K562 (cell line): ENCODE measurements around the gene CRACDL. TPM values are rescaled to one million over a fixed set of nuclear protein-coding genes. Genes with fewer than 3 reads are reported as not detected.

ENCODE experiments used
- ATAC-seq: fragments of 200-7000 bp; cut with Tn5 transposase; 3 replicates; pipeline ENCODE4 v1.9.1; 2020; ENCODE audit warnings: moderate library complexity
- BruUV-seq: library from RNA; stranded (reverse); fragments of 400-500 nt; replicated peaks from 2 replicates; lab custom pipeline; 2021; lab: Mats Ljungman, UMichigan
- CTCF ChIA-PET: fragments of 300-600 bp; formaldehyde crosslinking; extraction: SDS; loops from one replicate; lab custom pipeline; 2021; ENCODE audit warnings: low intra/inter-chr PET ratio; lab: Yijun Ruan, JAX
- POLR2A ChIA-PET: fragments of 300-600, 350-650 bp; sonication (Branson Sonifier 250); formaldehyde crosslinking; extraction: SDS; loops from one replicate; lab custom pipeline; 2021; ENCODE audit warnings: antibody characterized with exemption, inconsistent platforms; lab: Yijun Ruan, JAX
- DNase-seq, 4 experiments: peaks; one replicate each; pipeline versions ENCODE4 v3.0.0 to v3.0.0-alpha.2; 2011 to 2018; ENCODE audit warnings: low spot score in 3 of 4, mixed read lengths in 3 of 4; ENCODE audit errors: extremely low read depth in 1 of 4
- FAIRE-seq: peaks from 2 replicates; lab custom pipeline; 2011; peaks lifted over from hg19 to GRCh38; lab: Jason Lieb, UNC
- H2AFZ ChIP-seq: 2 replicates; pipeline ENCODE4 v1.6.0; 2011; ENCODE audit warnings: low read depth, low read length, control low read depth, inconsistent platforms
- H3K27ac ChIP-seq: fragments of 200-600 bp; 3 replicates; pipeline ENCODE4 v1.8.0; 2011; ENCODE audit warnings: low read depth, mild to moderate bottlenecking, control low read depth, inconsistent platforms, low read length, moderate library complexity, mixed read lengths; ENCODE audit errors: extremely low read depth
- H3K27me3 ChIP-seq, 2 experiments: fragments of 300-600 bp in 1 of 2; 2 replicates in 1 of 2; 3 replicates in 1 of 2; pipeline versions ENCODE4 v1.6.0 to v1.8.0; 2011; ENCODE audit warnings: inconsistent platforms in 2 of 2, low read length in 2 of 2, mild to moderate bottlenecking in 1 of 2, mixed read lengths in 1 of 2, moderate library complexity in 1 of 2; ENCODE audit not compliant: control insufficient read depth in 2 of 2, insufficient read depth in 2 of 2
- H3K36me3 ChIP-seq: fragments of 300-600 bp; 3 replicates; pipeline ENCODE4 v1.8.0; 2011; ENCODE audit warnings: mild to moderate bottlenecking, low read length, inconsistent platforms; ENCODE audit not compliant: control insufficient read depth, insufficient read depth
- H3K4me1 ChIP-seq, 2 experiments: fragments of 200-600 bp in 1 of 2; replicated peaks in 1 of 2; 2 replicates in 1 of 2; 3 replicates in 1 of 2; pipeline versions ENCODE4 v1.5.1 to v1.8.0; 2011; ENCODE audit warnings: inconsistent platforms in 2 of 2, low read length in 2 of 2, mild to moderate bottlenecking in 1 of 2, mixed read lengths in 1 of 2, moderate library complexity in 1 of 2; ENCODE audit not compliant: control insufficient read depth in 2 of 2, insufficient read depth in 2 of 2
- H3K4me2 ChIP-seq: 2 replicates; pipeline ENCODE4 v1.6.1; 2011; ENCODE audit warnings: low read length, control low read depth, inconsistent platforms, mixed read lengths; ENCODE audit not compliant: insufficient read depth
- H3K4me3 ChIP-seq: fragments of 200-600 bp; sonication (generic), shearing (Covaris generic); 2 replicates; pipeline ENCODE4 v1.5.1; 2016; ENCODE audit warnings: control low read depth, inconsistent platforms
- H3K79me2 ChIP-seq: fragments of 200-600 bp; 3 replicates; pipeline ENCODE4 v1.8.0; 2011; ENCODE audit warnings: low read length, inconsistent platforms; ENCODE audit not compliant: control insufficient read depth, insufficient read depth
- H3K9ac ChIP-seq, 2 experiments: 2 replicates each; pipeline versions ENCODE4 v1.6.0 to v1.6.1; 2011; ENCODE audit warnings: low read depth in 2 of 2, low read length in 2 of 2, control low read depth in 1 of 2, inconsistent platforms in 1 of 2, mild to moderate bottlenecking in 1 of 2, mixed read lengths in 1 of 2; ENCODE audit not compliant: insufficient read depth in 1 of 2
- H3K9me1 ChIP-seq: one replicate; pipeline ENCODE4 v1.6.0; 2011; ENCODE audit warnings: inconsistent platforms, mild to moderate bottlenecking, low read length, moderate library complexity; ENCODE audit not compliant: control insufficient read depth, insufficient read depth
- H3K9me3 ChIP-seq: replicated peaks from 2 replicates; pipeline ENCODE4 v1.5.1; 2011; ENCODE audit warnings: low read depth, low read length, inconsistent platforms; ENCODE audit not compliant: control insufficient read depth, insufficient read depth
- H4K20me1 ChIP-seq: replicated peaks from 2 replicates; pipeline ENCODE4 v1.6.1; 2011; ENCODE audit warnings: low read length, inconsistent platforms, mixed read lengths; ENCODE audit not compliant: control insufficient read depth, insufficient read depth
- CHD4 ChIP-seq: fragments of 200-600 bp; sonication (generic); IDR thresholded peaks from 3 replicates; pipeline ENCODE4 v1.6.1; 2012; ENCODE audit warnings: low read depth, mild to moderate bottlenecking, mixed read lengths, low read length, inconsistent platforms; ENCODE audit not compliant: insufficient read depth, insufficient replicate concordance, poor library complexity, severe bottlenecking
- FOXM1 ChIP-seq, 2 experiments: fragments of 450-650 bp in 1 of 2; sonication (generic) in 1 of 2; formaldehyde crosslinking in 1 of 2; IDR thresholded peaks; 2 replicates each; pipeline versions ENCODE4 v1.6.1 to v1.9.0; 2017 to 2022; ENCODE audit warnings: low read depth in 2 of 2, mild to moderate bottlenecking in 2 of 2, missing genetic modification reagents in 1 of 2, moderate library complexity in 1 of 2
- RAD51 ChIP-seq: fragments of 450-650 bp; IDR thresholded peaks from 2 replicates; pipeline ENCODE4 v1.7.1; 2016; ENCODE audit warnings: low read depth, mild to moderate bottlenecking, borderline replicate concordance
- WGBS: fragments of 100-300 bp; shearing (Covaris generic); methylation state at CpG from one replicate; pipeline ENCODE4 v1.1.6; 2016; ENCODE audit warnings: low coverage, mixed read lengths; ENCODE audit not compliant: insufficient coverage; ENCODE audit errors: missing lambda C conversion rate; 5-methylcytosine and 5-hydroxymethylcytosine counted together
- in situ Hi-C: fragments of 300-500 bp; cut with MboI; formaldehyde crosslinking; loops from 4 replicates; pipeline ENCODE4 v1.15.0; 2018; ENCODE audit warnings: inconsistent platforms, mixed read lengths
- intact Hi-C: fragments of 100-400 bp; cut with micrococcal nuclease; formaldehyde crosslinking; loops from 2 replicates; pipeline ENCODE4 v1.14.2; 2022
- polyA plus RNA-seq, 8 experiments: library from polyadenylated mRNA; depleted of rRNA in 4 of 8; stranded (reverse) in 5 of 8; unstranded in 3 of 8; fragments of >200 nt; fragmentation: Nextera tagmentation in 2 of 8; fragmentation: Illumina TruSeq in 1 of 8; extraction: Ambion mirVana in 2 of 8; extraction: Trizol in 1 of 8; gene quantifications; 2 replicates each; pipeline versions ENCODE4 v1.2.1 to v1.2.3, GENCODE V29; 2011 to 2014; ENCODE audit warnings: inconsistent platforms in 1 of 8, missing spikeins in 1 of 8
- total RNA-seq, 7 experiments: library from RNA; depleted of rRNA in 6 of 7; stranded (reverse); fragments of >200 nt in 6 of 7; fragmentation: Illumina TruSeq in 2 of 7; extraction: Trizol in 2 of 7; gene quantifications; 2 replicates each; pipeline versions ENCODE4 v1.2.1 to v1.2.3, GENCODE V29; 2011 to 2021; ENCODE audit warnings: low replicate concordance in 1 of 7
- TF ChIP-seq, protein P1 (sequence below): fragments of 450-650 bp; IDR thresholded peaks from 2 replicates; pipeline ENCODE4 v1.6.1; 2016; ENCODE audit warnings: missing biosample characterization, missing genetic modification characterization

The CRACDL gene
- total and polyA plus RNA-seq, 9 of the 15 experiments (the other 6 are each of a cell fraction or from before 2014, with no cell fraction given): not detected

DNA sequence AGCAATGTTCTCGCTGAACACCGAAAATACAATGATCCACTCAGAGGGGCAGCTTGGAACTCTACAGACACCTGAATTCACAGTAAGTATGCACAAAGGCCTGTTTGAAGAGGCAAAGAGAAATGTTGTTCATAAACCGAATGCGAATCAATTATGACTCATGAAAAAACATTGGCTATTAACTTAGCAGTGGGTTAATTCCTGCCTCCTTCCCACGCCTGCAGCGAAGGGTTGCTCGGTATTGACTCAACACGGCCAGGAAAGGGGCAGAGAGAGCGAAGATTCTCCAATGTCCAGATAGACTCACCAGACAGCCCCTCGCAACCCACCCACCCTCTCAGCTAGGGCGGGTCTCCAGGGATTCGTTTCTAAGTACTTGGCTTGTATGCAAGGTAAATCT, 9.4 kb downstream of the CRACDL start (continued):
- no peak for TF ChIP-seq RAD51
- TF ChIP-seq, protein P1, sequence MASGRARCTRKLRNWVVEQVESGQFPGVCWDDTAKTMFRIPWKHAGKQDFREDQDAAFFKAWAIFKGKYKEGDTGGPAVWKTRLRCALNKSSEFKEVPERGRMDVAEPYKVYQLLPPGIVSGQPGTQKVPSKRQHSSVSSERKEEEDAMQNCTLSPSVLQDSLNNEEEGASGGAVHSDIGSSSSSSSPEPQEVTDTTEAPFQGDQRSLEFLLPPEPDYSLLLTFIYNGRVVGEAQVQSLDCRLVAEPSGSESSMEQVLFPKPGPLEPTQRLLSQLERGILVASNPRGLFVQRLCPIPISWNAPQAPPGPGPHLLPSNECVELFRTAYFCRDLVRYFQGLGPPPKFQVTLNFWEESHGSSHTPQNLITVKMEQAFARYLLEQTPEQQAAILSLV: no peak
- TF ChIP-seq, all 486 proteins: peak for 0

DNA sequence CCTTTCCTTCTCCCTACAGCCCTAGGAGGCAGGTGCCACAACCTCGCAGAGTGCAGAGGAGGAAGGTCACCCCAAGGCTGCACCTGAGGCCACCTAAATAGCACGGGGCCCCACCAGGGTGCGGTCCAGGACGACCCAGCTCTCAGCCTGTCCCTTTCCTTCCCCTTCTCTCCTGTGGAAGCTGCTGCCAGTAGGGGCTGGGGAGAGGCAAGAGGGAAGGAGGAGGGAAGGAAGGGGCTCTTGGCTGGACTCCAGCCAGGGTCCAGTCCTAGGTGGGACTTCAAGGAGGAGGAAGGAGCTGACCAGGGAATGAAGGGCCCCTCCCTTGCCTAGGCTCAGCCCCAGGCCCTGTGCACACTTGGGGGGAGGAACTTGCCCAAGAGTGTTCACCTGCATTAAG, 11.1 kb downstream of the CRACDL start:
- ChIA-PET POLR2A (no interaction called here), CTCF (no interaction called here)
- H3K79me2 ChIP-seq: no peaks in the 10 kb centered on the region
- BruUV-seq: no TSS peak
- DNase-seq (no peak), ATAC-seq (no peak), FAIRE-seq (no peak)
- no peak overlapping the region for H3K9ac ChIP-seq
- peaks cover 10 to 28% of the 10 kb centered on the region in 2 experiments; a peak in 3 of 5 replicates for H3K27me3 ChIP-seq
- no peak overlapping the region for H3K4me3 ChIP-seq
- TF ChIP-seq FOXM1 (IDR thresholded peaks at IDR 0.05; ENCODE audit: low read depth) (no peak), FOXM1 (CRISPR knock-in tag; IDR thresholded peaks at IDR 0.05; ENCODE audit: low read depth) (no peak), CHD4 (no peak)
- H3K4me1 ChIP-seq: no peaks in the 10 kb centered on the region
- no peaks in the 10 kb centered on the region for H3K9me1 ChIP-seq
- H3K4me2 ChIP-seq: no peak overlapping the region
- no peak overlapping the region for H3K27ac ChIP-seq
- in situ Hi-C loops: no loop called here
- 0 out of 2 replicates have a peak, but pooled peaks cover 2% of the 10 kb centered on the region for H3K9me3 ChIP-seq
- H3K36me3 ChIP-seq: no peaks in the 10 kb centered on the region
- H2AFZ ChIP-seq: no peak overlapping the region
- WGBS: no CpG with 5 or more reads among the region's 4 CpGs
- intact Hi-C loops: no loop called here
- H4K20me1 ChIP-seq: no peaks in the 10 kb centered on the region
